ENCODE measurements around the gene HMGB3.
"Not testable (repeated sequence)": the region's sequence is repeated elsewhere in the genome, so short reads cannot be mapped to it uniquely, and the experiment has no call there.

HMGB3 gene

GRCh38 chrX:150980186-150980585 lies 2.9 kb upstream of the HMGB3 start:
- Histone ChIP-seq H3K36me3 (ENCODE audit: insufficient read depth, low read length) (no peaks in the 10 kb centered on the region), H3K4me1 (ENCODE audit: insufficient read depth, low read length) (no peaks in the 10 kb centered on the region), H3K9ac (ENCODE audit: low read length) (no peak overlapping the region), H3K27ac (ENCODE audit: low read depth, low read length) (no peak overlapping the region), H3K9me3 (ENCODE audit: low read length) (no peaks in the 10 kb centered on the region), H3K4me3 (ENCODE audit: low read depth in 1 of 2, low read length in 2 of 2) (no peak overlapping the region), H3K27me3 (ENCODE audit: control insufficient read depth in 1 of 2, insufficient read depth in 2 of 2, low read length in 2 of 2) (peaks cover 0 to 5% of the 10 kb centered on the region in 2 donors)

GRCh38 chrX:150980711-150981110 lies 2.4 kb upstream of the HMGB3 start:
- Histone ChIP-seq H3K27ac (ENCODE audit: low read depth, low read length) (no peak overlapping the region), H3K27me3 (ENCODE audit: control insufficient read depth in 1 of 2, insufficient read depth in 2 of 2, low read length in 2 of 2) (peaks cover 0 to 5% of the 10 kb centered on the region in 2 donors), H3K4me3 (ENCODE audit: low read depth in 1 of 2, low read length in 2 of 2) (no peak overlapping the region), H3K4me1 (ENCODE audit: insufficient read depth, low read length) (no peaks in the 10 kb centered on the region), H3K9ac (ENCODE audit: low read length) (no peak overlapping the region), H3K9me3 (ENCODE audit: low read length) (no peaks in the 10 kb centered on the region), H3K36me3 (ENCODE audit: insufficient read depth, low read length) (no peaks in the 10 kb centered on the region)

- no peaks in the 10 kb centered on the region for H3K4me1 ChIP-seq (ENCODE audit: insufficient read depth, low read length)
- H3K27me3 ChIP-seq (ENCODE audit: control insufficient read depth in 1 of 2, insufficient read depth in 2 of 2, low read length in 2 of 2), result peaks cover 0 to 5% of the 10 kb centered on the region in 2 donors
- H3K9ac ChIP-seq (ENCODE audit: low read length), result no peak overlapping the region
- no peak overlapping the region for H3K27ac ChIP-seq (ENCODE audit: low read depth, low read length)
- H3K4me3 ChIP-seq (ENCODE audit: low read depth in 1 of 2, low read length in 2 of 2), result peak overlapping the region; percentile 21 to 43
- no peaks in the 10 kb centered on the region for H3K9me3 ChIP-seq (ENCODE audit: low read length)
- H3K36me3 ChIP-seq (ENCODE audit: insufficient read depth, low read length), result no peaks in the 10 kb centered on the region
These were observed 824 bp upstream of the HMGB3 start for GRCh38 chrX:150982235-150982787.

- H3K27me3 ChIP-seq (ENCODE audit: control insufficient read depth in 1 of 2, insufficient read depth in 2 of 2, low read length in 2 of 2), result peaks cover 0 to 5% of the 10 kb centered on the region in 2 donors
- H3K27ac ChIP-seq (ENCODE audit: low read depth, low read length), result no peak overlapping the region
- no peak overlapping the region for H3K9ac ChIP-seq (ENCODE audit: low read length)
- no peak overlapping the region for H3K4me3 ChIP-seq (ENCODE audit: low read depth in 1 of 2, low read length in 2 of 2)
- H3K36me3 ChIP-seq (ENCODE audit: insufficient read depth, low read length), result no peaks in the 10 kb centered on the region
- H3K9me3 ChIP-seq (ENCODE audit: low read length), result no peaks in the 10 kb centered on the region
- H3K4me1 ChIP-seq (ENCODE audit: insufficient read depth, low read length), result no peaks in the 10 kb centered on the region
These were observed 510 bp downstream of the HMGB3 start for GRCh38 chrX:150983521-150984168.

GRCh38 chrX:150984169-150984824 lies 1.2 kb downstream of the HMGB3 start:
- peaks cover 0 to 5% of the 10 kb centered on the region in 2 donors for H3K27me3 ChIP-seq (ENCODE audit: control insufficient read depth in 1 of 2, insufficient read depth in 2 of 2, low read length in 2 of 2)
- peak overlapping the region; percentile 33 to 36 for H3K4me3 ChIP-seq (ENCODE audit: low read depth in 1 of 2, low read length in 2 of 2)
- no peaks in the 10 kb centered on the region for H3K4me1 ChIP-seq (ENCODE audit: insufficient read depth, low read length)
- no peak overlapping the region for H3K9ac ChIP-seq (ENCODE audit: low read length)
- H3K36me3 ChIP-seq (ENCODE audit: insufficient read depth, low read length), result no peaks in the 10 kb centered on the region
- no peaks in the 10 kb centered on the region for H3K9me3 ChIP-seq (ENCODE audit: low read length)
- H3K27ac ChIP-seq (ENCODE audit: low read depth, low read length), result no peak overlapping the region

- H3K4me1 ChIP-seq (ENCODE audit: insufficient read depth, low read length); H3K4me3 ChIP-seq (ENCODE audit: low read depth in 1 of 2, low read length in 2 of 2); H3K36me3 ChIP-seq (ENCODE audit: insufficient read depth, low read length); H3K9me3 ChIP-seq (ENCODE audit: low read length); H3K9ac ChIP-seq (ENCODE audit: low read length); H3K27ac ChIP-seq (ENCODE audit: low read depth, low read length); H3K27me3 ChIP-seq (ENCODE audit: control insufficient read depth in 1 of 2, insufficient read depth in 2 of 2, low read length in 2 of 2): not testable (repeated sequence)
These were observed 4.6 kb downstream of the HMGB3 start for GRCh38 chrX:150987687-150988086.

GRCh38 chrX:150989420-150989819 lies 6.3 kb downstream of the HMGB3 start:
- Histone ChIP-seq H3K4me1 (ENCODE audit: insufficient read depth, low read length) (no peaks in the 10 kb centered on the region), H3K27ac (ENCODE audit: low read depth, low read length) (no peak overlapping the region), H3K36me3 (ENCODE audit: insufficient read depth, low read length) (no peaks in the 10 kb centered on the region), H3K9ac (ENCODE audit: low read length) (no peak overlapping the region), H3K4me3 (ENCODE audit: low read depth in 1 of 2, low read length in 2 of 2) (no peak overlapping the region), H3K27me3 (ENCODE audit: control insufficient read depth in 1 of 2, insufficient read depth in 2 of 2, low read length in 2 of 2) (no peaks in the 10 kb centered on the region), H3K9me3 (ENCODE audit: low read length) (no peaks in the 10 kb centered on the region)

GRCh38 chrX:150990910-150991309 lies 7.8 kb downstream of the HMGB3 start:
- no peak overlapping the region for H3K27ac ChIP-seq (ENCODE audit: low read depth, low read length)
- no peak overlapping the region for H3K4me3 ChIP-seq (ENCODE audit: low read depth in 1 of 2, low read length in 2 of 2)
- no peaks in the 10 kb centered on the region for H3K36me3 ChIP-seq (ENCODE audit: insufficient read depth, low read length)

GRCh38 chrX:151000861-151001331 lies 17.8 kb downstream of the HMGB3 start:
- no peaks in the 10 kb centered on the region for H3K36me3 ChIP-seq (ENCODE audit: insufficient read depth, low read length)
- H3K27ac ChIP-seq (ENCODE audit: low read depth, low read length), result no peak overlapping the region
- no peaks in the 10 kb centered on the region for H3K9me3 ChIP-seq (ENCODE audit: low read length)
- H3K4me1 ChIP-seq (ENCODE audit: insufficient read depth, low read length), result no peaks in the 10 kb centered on the region
- H3K4me3 ChIP-seq (ENCODE audit: low read depth in 1 of 2, low read length in 2 of 2), result no peak overlapping the region
- no peaks in the 10 kb centered on the region for H3K27me3 ChIP-seq (ENCODE audit: control insufficient read depth in 1 of 2, insufficient read depth in 2 of 2, low read length in 2 of 2)
- H3K9ac ChIP-seq (ENCODE audit: low read length), result no peak overlapping the region

More at GRCh38 chrX:150990910-150991309, 7.8 kb downstream of the HMGB3 start:
- Histone ChIP-seq H3K9ac (ENCODE audit: low read length) (no peak overlapping the region), H3K27me3 (ENCODE audit: control insufficient read depth in 1 of 2, insufficient read depth in 2 of 2, low read length in 2 of 2) (no peaks in the 10 kb centered on the region), H3K9me3 (ENCODE audit: low read length) (no peaks in the 10 kb centered on the region), H3K4me1 (ENCODE audit: insufficient read depth, low read length) (no peaks in the 10 kb centered on the region)

- Histone ChIP-seq H3K9me3 (ENCODE audit: low read length) (no peaks in the 10 kb centered on the region), H3K4me3 (ENCODE audit: low read depth in 1 of 2, low read length in 2 of 2) (no peak overlapping the region), H3K36me3 (ENCODE audit: insufficient read depth, low read length) (no peaks in the 10 kb centered on the region), H3K27me3 (ENCODE audit: control insufficient read depth in 1 of 2, insufficient read depth in 2 of 2, low read length in 2 of 2) (no peaks in the 10 kb centered on the region), H3K27ac (ENCODE audit: low read depth, low read length) (no peak overlapping the region), H3K4me1 (ENCODE audit: insufficient read depth, low read length) (no peaks in the 10 kb centered on the region), H3K9ac (ENCODE audit: low read length) (no peak overlapping the region)
These were observed 20.9 kb downstream of the HMGB3 start for GRCh38 chrX:151004085-151004484.

- Histone ChIP-seq H3K4me1 (ENCODE audit: insufficient read depth, low read length) (no peaks in the 10 kb centered on the region), H3K9ac (ENCODE audit: low read length) (no peak overlapping the region), H3K27me3 (ENCODE audit: control insufficient read depth in 1 of 2, insufficient read depth in 2 of 2, low read length in 2 of 2) (no peaks in the 10 kb centered on the region)
These were observed 23.4 kb downstream of the HMGB3 start for GRCh38 chrX:151006410-151007109.

More at GRCh38 chrX:151006410-151007109, 23.4 kb downstream of the HMGB3 start:
- Histone ChIP-seq H3K27ac (ENCODE audit: low read depth, low read length) (no peak overlapping the region), H3K36me3 (ENCODE audit: insufficient read depth, low read length) (no peaks in the 10 kb centered on the region), H3K9me3 (ENCODE audit: low read length) (no peaks in the 10 kb centered on the region), H3K4me3 (ENCODE audit: low read depth in 1 of 2, low read length in 2 of 2) (no peak overlapping the region)

All from muscle layer of colon (tissue), 2 donors.